ENCODE results near the gene MSRB3.

Gene MSRB3

GRCh38 chr12:65252515-65252914 lies 26.0 kb upstream of the MSRB3 start:
- ChIA-PET POLR2A (no interaction called here), CTCF (interaction anchor here (0.9 kb wide), 1 partner anchor 20 kb away, joined by 4 read pairs; no protein-coding TSS in a partner anchor)
- TF ChIP-seq CTCF (IDR thresholded peaks at IDR 0.05; ENCODE audit: control extremely low read depth, extremely low read depth, low read depth, missing control alignments): no peak
- DNase-seq (ENCODE audit: extremely low spot score): no peak

- no peak for DNase-seq (ENCODE audit: extremely low spot score)
- CTCF ChIA-PET: interaction anchor here (0.9 to 1.7 kb wide), 2 partner anchors 10 to 26 kb away, joined by 3 to 4 read pairs; no protein-coding TSS in a partner anchor
- TF ChIP-seq CTCF (IDR thresholded peaks at IDR 0.05; ENCODE audit: control extremely low read depth, extremely low read depth, low read depth, missing control alignments): no peak
- POLR2A ChIA-PET: no interaction called here
Measured at GRCh38 chr12:65257986-65258385, 20.5 kb upstream of the MSRB3 start.

- no peak for TF ChIP-seq CTCF (IDR thresholded peaks at IDR 0.05; ENCODE audit: control extremely low read depth, extremely low read depth, low read depth, missing control alignments)
- ChIA-PET POLR2A (no interaction called here), CTCF (no interaction called here)
- DNase-seq (ENCODE audit: extremely low spot score): no peak
Measured at GRCh38 chr12:65259501-65259900, 19.0 kb upstream of the MSRB3 start.

GRCh38 chr12:65263777-65264176 lies 14.7 kb upstream of the MSRB3 start:
- TF ChIP-seq CTCF (IDR thresholded peaks at IDR 0.05; ENCODE audit: control extremely low read depth, extremely low read depth, low read depth, missing control alignments): no peak
- DNase-seq (ENCODE audit: extremely low spot score): no peak
- CTCF ChIA-PET: no interaction called here
- POLR2A ChIA-PET: no interaction called here

- no peak for TF ChIP-seq CTCF (IDR thresholded peaks at IDR 0.05; ENCODE audit: control extremely low read depth, extremely low read depth, low read depth, missing control alignments)
- DNase-seq (ENCODE audit: extremely low spot score): no peak
- ChIA-PET CTCF (interaction anchor here (1.6 kb wide), 1 partner anchor 9 kb away, joined by 3 read pairs; no protein-coding TSS in a partner anchor), POLR2A (no interaction called here)
Measured at GRCh38 chr12:65266408-65266807, 12.1 kb upstream of the MSRB3 start.

GRCh38 chr12:65269603-65270002 lies 8.9 kb upstream of the MSRB3 start:
- POLR2A ChIA-PET: no interaction called here
- DNase-seq (ENCODE audit: extremely low spot score): no peak
- CTCF ChIA-PET: interaction anchor here (1.4 kb wide), 1 partner anchor 40 kb away, joined by 4 read pairs; no protein-coding TSS in a partner anchor
- no peak for TF ChIP-seq CTCF (IDR thresholded peaks at IDR 0.05; ENCODE audit: control extremely low read depth, extremely low read depth, low read depth, missing control alignments)

Data from GM10248 (cell line).